ENCODE data around the gene LONP1. TPM values are rescaled to one million over a fixed set of nuclear protein-coding genes. Genes with fewer than 3 reads are reported as not detected.

Gene LONP1
- total and polyA plus RNA-seq, 7 donors: 58.6 to 127 (median 76.8) TPM

DNA sequence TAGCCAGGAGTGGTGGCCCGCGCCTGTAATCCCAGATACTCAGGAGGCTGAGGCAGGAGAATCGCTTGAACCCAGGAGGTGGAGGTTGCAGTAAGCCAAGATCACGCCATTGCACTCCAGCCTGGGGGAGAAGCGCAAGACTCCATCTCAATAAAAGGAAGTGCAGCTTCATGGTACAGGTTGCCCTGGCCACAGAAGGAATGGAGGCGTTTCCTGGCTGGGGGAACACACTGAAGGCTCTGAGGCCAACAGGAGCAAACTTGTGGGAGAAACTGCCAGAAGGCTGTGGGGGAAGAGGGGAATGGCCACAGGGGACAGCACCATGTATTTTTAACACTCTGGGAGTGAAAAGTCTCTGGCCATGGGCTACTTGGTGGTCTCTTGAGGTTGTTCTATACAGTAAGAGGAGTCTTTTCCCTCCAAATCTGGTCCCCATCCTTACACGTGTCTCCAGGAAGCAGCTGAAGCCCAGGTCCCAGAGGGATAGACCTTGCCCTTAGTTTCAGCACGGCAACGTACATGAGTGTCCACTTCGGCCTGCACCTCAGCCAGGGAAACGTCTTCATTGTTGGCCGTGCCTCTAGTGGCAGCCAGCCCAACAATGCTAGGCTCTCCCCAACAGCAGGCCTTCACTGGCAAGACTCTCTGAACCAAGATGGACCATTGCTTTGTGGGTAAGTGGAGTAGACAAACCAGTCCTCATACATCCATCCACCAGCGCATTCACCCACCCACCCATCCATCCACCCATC is 47.1 kb downstream of the LONP1 start:
- Histone ChIP-seq H3K27ac (no peak overlapping the region), H3K4me3 (no peak overlapping the region), H3K36me3 (ENCODE audit: insufficient read depth in 1 of 2, low read depth in 1 of 2) (peaks cover 7 to 43% of the 10 kb centered on the region in 2 donors), H3K27me3 (ENCODE audit: insufficient read depth in 3 of 3, low read length in 2 of 3) (no peaks in the 10 kb centered on the region), H3K4me1 (peaks cover 7% of the 10 kb centered on the region), H3K9me3 (no peaks in the 10 kb centered on the region)
- intact Hi-C loops (cut with DNase I): no loop called here
- 60 to 65% (median 64%) methylated on average over 13 of the region's 13 CpGs for WGBS, 3 donors
- ATAC-seq (no peak), DNase-seq (no peak)
- TF ChIP-seq, protein P1, sequence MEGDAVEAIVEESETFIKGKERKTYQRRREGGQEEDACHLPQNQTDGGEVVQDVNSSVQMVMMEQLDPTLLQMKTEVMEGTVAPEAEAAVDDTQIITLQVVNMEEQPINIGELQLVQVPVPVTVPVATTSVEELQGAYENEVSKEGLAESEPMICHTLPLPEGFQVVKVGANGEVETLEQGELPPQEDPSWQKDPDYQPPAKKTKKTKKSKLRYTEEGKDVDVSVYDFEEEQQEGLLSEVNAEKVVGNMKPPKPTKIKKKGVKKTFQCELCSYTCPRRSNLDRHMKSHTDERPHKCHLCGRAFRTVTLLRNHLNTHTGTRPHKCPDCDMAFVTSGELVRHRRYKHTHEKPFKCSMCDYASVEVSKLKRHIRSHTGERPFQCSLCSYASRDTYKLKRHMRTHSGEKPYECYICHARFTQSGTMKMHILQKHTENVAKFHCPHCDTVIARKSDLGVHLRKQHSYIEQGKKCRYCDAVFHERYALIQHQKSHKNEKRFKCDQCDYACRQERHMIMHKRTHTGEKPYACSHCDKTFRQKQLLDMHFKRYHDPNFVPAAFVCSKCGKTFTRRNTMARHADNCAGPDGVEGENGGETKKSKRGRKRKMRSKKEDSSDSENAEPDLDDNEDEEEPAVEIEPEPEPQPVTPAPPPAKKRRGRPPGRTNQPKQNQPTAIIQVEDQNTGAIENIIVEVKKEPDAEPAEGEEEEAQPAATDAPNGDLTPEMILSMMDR (IDR thresholded peaks at IDR 0.05): no peak

DNA sequence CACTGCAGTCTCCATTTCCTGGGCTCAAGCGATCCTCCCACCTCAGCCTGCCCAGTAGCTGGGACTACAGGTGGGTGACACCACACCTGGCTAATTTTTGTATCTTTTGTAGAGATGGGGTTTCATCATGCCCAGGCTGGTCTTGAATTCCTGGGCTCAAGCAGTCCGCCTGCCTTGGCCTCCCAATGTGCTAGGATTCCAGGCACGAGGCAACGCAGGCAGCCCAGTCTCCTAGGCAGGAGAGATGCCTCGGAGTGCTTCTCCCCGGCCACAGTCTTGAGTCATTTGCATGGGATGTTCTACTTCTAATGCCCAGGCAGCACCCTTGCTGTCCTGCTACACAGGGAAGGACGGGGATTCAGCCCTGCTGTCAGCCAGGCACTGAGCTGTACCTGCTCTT is 48.3 kb downstream of the LONP1 start:
- TF ChIP-seq, protein P1 (IDR thresholded peaks at IDR 0.05): no peak
- peaks cover 6 to 49% of the 10 kb centered on the region in 2 donors for H3K36me3 ChIP-seq (ENCODE audit: insufficient read depth in 1 of 2, low read depth in 1 of 2)
- no peaks in the 10 kb centered on the region for H3K27me3 ChIP-seq (ENCODE audit: insufficient read depth in 3 of 3, low read length in 2 of 3)
- no peaks in the 10 kb centered on the region for H3K9me3 ChIP-seq
- no peak for DNase-seq
- ATAC-seq: no peak
- H3K4me1 ChIP-seq: peaks cover 5% of the 10 kb centered on the region
- 89 to 93% (median 91%) methylated on average over 7 of the region's 7 CpGs for WGBS, 3 donors
- no peak overlapping the region for H3K4me3 ChIP-seq
- intact Hi-C loops (cut with DNase I): no loop called here
- H3K27ac ChIP-seq: no peak overlapping the region

DNA sequence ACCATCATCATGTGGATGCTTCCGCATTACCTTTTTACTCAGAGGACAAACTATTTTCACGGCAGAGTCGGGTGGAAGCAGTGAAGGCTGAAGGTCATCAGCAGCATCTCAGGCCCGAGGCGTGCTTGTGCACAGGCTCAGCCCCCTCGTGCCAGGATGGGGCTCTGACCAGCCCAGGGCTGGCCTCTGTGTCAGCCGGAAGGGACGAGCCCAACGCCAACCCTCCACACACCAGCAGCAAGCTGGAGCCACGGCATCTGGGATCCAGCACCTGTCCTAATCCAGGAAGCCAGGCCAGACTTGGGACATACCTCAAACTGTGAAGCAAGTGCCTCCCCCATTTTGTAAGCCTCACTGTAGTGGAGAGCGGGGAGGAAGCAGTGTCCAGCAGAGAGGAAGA is 50.7 kb downstream of the LONP1 start:
- WGBS, 3 donors: 71 to 83% (median 74%) methylated on average over 11 of the region's 11 CpGs
- no peak overlapping the region for H3K27ac ChIP-seq
- no peak overlapping the region for H3K4me3 ChIP-seq
- H3K9me3 ChIP-seq: no peaks in the 10 kb centered on the region
- intact Hi-C loops (cut with DNase I): no loop called here
- no peaks in the 10 kb centered on the region for H3K27me3 ChIP-seq (ENCODE audit: insufficient read depth in 3 of 3, low read length in 2 of 3)
- DNase-seq: no peak
- peaks cover 18 to 73% of the 10 kb centered on the region in 2 donors for H3K36me3 ChIP-seq (ENCODE audit: insufficient read depth in 1 of 2, low read depth in 1 of 2)
- ATAC-seq: no peak
- peaks cover 8% of the 10 kb centered on the region for H3K4me1 ChIP-seq
- TF ChIP-seq, protein P1 (IDR thresholded peaks at IDR 0.05): no peak

DNA sequence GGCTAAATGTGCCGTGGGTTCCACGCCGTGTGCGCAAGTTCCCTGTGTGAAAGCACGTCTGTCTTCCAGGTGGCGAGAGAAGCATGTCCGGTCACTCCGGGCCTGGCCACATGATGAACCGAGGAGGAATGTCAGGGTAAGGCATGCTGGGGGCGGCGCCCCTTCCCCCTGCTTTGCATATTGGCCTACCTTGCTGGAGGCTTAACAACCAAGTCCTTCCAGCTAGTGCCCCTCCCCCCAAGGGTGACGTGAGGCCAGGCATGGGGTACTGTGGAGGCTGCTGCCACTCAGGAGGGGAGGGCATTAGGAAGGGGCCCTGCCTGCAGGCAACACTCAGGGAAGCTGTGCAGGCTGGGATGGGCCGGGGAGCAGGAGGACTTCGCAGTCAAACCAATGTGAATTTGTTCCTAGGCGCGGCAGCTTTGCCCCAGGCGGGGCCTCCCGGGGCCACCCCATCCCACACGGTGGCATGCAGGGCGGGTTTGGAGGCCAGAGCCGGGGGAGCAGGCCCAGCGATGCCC is 52.1 kb downstream of the LONP1 start:
- DNase-seq: no peak
- H3K36me3 ChIP-seq (ENCODE audit: insufficient read depth in 1 of 2, low read depth in 1 of 2): peaks cover 23 to 87% of the 10 kb centered on the region in 2 donors
- peaks cover 10% of the 10 kb centered on the region for H3K4me1 ChIP-seq
- TF ChIP-seq, protein P1 (IDR thresholded peaks at IDR 0.05): no peak
- ATAC-seq: no peak
- H3K27me3 ChIP-seq (ENCODE audit: insufficient read depth in 3 of 3, low read length in 2 of 3): no peaks in the 10 kb centered on the region
- intact Hi-C loops (cut with DNase I): no loop called here
- no peak overlapping the region for H3K4me3 ChIP-seq
- 81 to 85% (median 82%) methylated on average over 22 of the region's 22 CpGs for WGBS, 3 donors
- no peak overlapping the region for H3K27ac ChIP-seq
- H3K9me3 ChIP-seq: no peaks in the 10 kb centered on the region

Measured in psoas muscle (tissue), 8 donors.